ENCODE data around the gene NAGPA. TPM values are rescaled to one million over a fixed set of nuclear protein-coding genes. Genes with fewer than 3 reads are reported as not detected.

Gene NAGPA
- total and polyA plus RNA-seq, 10 of the 15 experiments (the other 5 are each of a cell fraction or from before 2014, with no cell fraction given): 0.03 to 11.6 (median 6.6) TPM

- peaks cover 10% of the 10 kb centered on the region for H3K79me2 ChIP-seq (ENCODE audit: control insufficient read depth, insufficient read depth, low read length)
- no peak for FAIRE-seq
- 85% methylated on average over 15 of the region's 15 CpGs for WGBS (ENCODE audit: insufficient coverage, insufficient replicate concordance, low lambda C conversion rate, missing lambda C conversion rate)
- peaks cover 1 to 5% of the 10 kb centered on the region in 2 experiments; a peak in 3 of 4 replicates for H3K36me3 ChIP-seq (ENCODE audit: control insufficient read depth in 2 of 2, insufficient read depth in 2 of 2, low read length in 1 of 2)
- ChIA-PET CTCF (interaction anchor here (0.6 kb wide), 1 partner anchor 20 kb away, joined by 4 read pairs; no protein-coding TSS in a partner anchor), POLR2A (interaction anchor here (0.7 kb wide), 1 partner anchor 10 kb away, joined by 3 read pairs; no protein-coding TSS in a partner anchor), RAD21 (ENCODE audit: unreplicated experiment) (no interaction called here), SMC1A (ENCODE audit: uncharacterized antibody, unreplicated experiment) (interaction anchor here (1.5 kb wide), 1 partner anchor 36 kb away, joined by 3 read pairs; no protein-coding TSS in a partner anchor)
- no peak for ATAC-seq
- no TSS peak for BruUV-seq (replicated peaks)
- H2AFZ ChIP-seq (ENCODE audit: control insufficient read depth, low read depth, low read length): peak overlapping the region; percentile 95
- no peaks in the 10 kb centered on the region; the same call in 2 of the 3 replicates for H3K9me3 ChIP-seq (replicated peaks; ENCODE audit: control insufficient read depth, insufficient read depth, low read length)
- no peak overlapping the region for H3K4me2 ChIP-seq (ENCODE audit: control insufficient read depth, insufficient read depth)
- TF ChIP-seq SREBF2 (IDR thresholded peaks at IDR 0.05; ENCODE audit: low read length) (no peak), MEF2B (IDR thresholded peaks at IDR 0.05; ENCODE audit: partially characterized antibody, poor library complexity, severe bottlenecking) (no peak), RBBP5 (conservative IDR thresholded peaks at IDR 0.05) (no peak), MXI1 (IDR thresholded peaks at IDR 0.05; ENCODE audit: low read depth, low read length) (no peak), EP300 (IDR thresholded peaks at IDR 0.05; ENCODE audit: borderline replicate concordance in 1 of 2, control insufficient read depth in 1 of 2, low read depth in 2 of 2, low read length in 2 of 2) (no peak), CHD2 (IDR thresholded peaks at IDR 0.05; ENCODE audit: borderline replicate concordance, low read depth, low read length) (no peak), ZBED1 (IDR thresholded peaks at IDR 0.05; ENCODE audit: borderline replicate concordance) (no peak)
- TF ChIP-seq, protein P1, sequence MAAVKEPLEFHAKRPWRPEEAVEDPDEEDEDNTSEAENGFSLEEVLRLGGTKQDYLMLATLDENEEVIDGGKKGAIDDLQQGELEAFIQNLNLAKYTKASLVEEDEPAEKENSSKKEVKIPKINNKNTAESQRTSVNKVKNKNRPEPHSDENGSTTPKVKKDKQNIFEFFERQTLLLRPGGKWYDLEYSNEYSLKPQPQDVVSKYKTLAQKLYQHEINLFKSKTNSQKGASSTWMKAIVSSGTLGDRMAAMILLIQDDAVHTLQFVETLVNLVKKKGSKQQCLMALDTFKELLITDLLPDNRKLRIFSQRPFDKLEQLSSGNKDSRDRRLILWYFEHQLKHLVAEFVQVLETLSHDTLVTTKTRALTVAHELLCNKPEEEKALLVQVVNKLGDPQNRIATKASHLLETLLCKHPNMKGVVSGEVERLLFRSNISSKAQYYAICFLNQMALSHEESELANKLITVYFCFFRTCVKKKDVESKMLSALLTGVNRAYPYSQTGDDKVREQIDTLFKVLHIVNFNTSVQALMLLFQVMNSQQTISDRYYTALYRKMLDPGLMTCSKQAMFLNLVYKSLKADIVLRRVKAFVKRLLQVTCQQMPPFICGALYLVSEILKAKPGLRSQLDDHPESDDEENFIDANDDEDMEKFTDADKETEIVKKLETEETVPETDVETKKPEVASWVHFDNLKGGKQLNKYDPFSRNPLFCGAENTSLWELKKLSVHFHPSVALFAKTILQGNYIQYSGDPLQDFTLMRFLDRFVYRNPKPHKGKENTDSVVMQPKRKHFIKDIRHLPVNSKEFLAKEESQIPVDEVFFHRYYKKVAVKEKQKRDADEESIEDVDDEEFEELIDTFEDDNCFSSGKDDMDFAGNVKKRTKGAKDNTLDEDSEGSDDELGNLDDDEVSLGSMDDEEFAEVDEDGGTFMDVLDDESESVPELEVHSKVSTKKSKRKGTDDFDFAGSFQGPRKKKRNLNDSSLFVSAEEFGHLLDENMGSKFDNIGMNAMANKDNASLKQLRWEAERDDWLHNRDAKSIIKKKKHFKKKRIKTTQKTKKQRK (IDR thresholded peaks at IDR 0.05; ENCODE audit: low read depth, low read length): no peak
- no peak overlapping the region for H3K9ac ChIP-seq (ENCODE audit: control insufficient read depth, insufficient read depth, low read length)
- H3K4me3 ChIP-seq: no peak overlapping the region
- DNase-seq (ENCODE audit: low read depth, low spot score): no peak
- H3K27me3 ChIP-seq (replicated peaks in 1 of 2; ENCODE audit: control insufficient read depth in 2 of 2, insufficient read depth in 2 of 2, low read length in 1 of 2): no peaks in the 10 kb centered on the region
- intact Hi-C loops (cut with micrococcal nuclease; ENCODE audit: unreplicated experiment) (no loop called here), in situ Hi-C loops (cut with MboI) (no loop called here)
- peaks cover 14% of the 10 kb centered on the region for H3K4me1 ChIP-seq (ENCODE audit: control insufficient read depth, insufficient read depth, low read length)
- H3K27ac ChIP-seq (ENCODE audit: control insufficient read depth, insufficient read depth): no peak overlapping the region; the same call in 1 of the 2 replicates
- no peaks in the 10 kb centered on the region for H4K20me1 ChIP-seq (ENCODE audit: control insufficient read depth, insufficient read depth)
Observed at GRCh38 chr16:5070431-5071186, 36.9 kb upstream of the NAGPA start.

Data from GM12878 (cell line).